ENCODE measurements around the gene FLT4. TPM values are rescaled to one million over a fixed set of nuclear protein-coding genes. Genes with fewer than 3 reads are reported as not detected.
"Not testable (repeated sequence)": the region's sequence is repeated elsewhere in the genome, so short reads cannot be mapped to it uniquely, and the experiment has no call there.

FLT4 gene
- total RNA-seq, 1 donor from 2014 or later: 7.2 TPM

DNA sequence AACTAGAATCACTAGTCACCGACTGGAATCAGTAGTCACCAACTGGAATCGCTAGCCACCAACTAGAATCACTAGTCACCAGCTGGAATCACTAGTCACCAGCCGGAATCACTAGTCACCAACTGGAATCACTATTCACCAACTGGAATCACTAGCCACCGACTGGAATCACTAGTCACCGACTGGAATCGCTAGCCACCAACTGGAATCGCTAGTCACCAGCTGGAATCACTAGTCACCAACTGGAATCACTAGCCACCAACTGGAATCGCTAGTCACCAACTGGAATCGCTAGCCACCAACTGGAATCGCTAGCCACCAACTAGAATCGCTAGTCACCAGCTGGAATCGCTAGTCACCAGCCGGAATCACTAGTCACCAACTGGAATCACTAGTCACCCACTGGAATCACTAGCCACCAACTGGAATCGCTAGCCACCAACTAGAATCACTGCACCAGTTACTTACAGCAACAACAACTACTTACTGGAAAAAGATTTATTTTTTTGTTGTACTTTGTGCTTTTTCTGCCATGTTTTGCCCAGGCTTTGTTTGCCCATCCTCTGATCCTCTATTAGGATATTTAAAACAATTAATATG is 25.7 kb upstream of the FLT4 start:
- H3K27me3 ChIP-seq (ENCODE audit: insufficient read depth, low read length): peaks cover 16% of the 10 kb centered on the region
- H3K9me3 ChIP-seq (ENCODE audit: insufficient read depth, low read depth, low read length): no peaks in the 10 kb centered on the region

DNA sequence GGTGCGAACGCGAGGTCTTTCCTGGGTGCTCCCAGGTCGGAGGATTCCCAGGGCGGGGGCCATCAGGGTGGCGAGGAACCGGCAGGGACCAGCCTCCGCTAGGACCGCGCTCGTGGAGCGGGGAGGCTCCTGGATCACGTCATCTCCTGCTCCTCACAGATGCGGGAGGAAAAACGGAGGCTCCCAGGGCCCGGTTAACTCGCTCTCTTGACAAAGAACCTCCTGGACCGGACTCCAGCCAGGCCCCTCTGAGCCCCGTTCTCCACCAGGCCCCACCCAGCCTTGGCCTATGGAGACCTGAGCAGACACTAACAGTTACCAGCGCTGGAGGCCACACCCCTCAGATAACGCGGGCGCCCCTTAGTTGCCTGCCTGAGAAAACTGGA is 24.7 kb upstream of the FLT4 start:
- H3K36me3 Mint-ChIP-seq (ENCODE audit: low read depth, unreplicated experiment); H3K36me3 ChIP-seq (ENCODE audit: insufficient read depth, low read length); H3K9me3 ChIP-seq (ENCODE audit: insufficient read depth, low read depth, low read length); FAIRE-seq; H2AFZ ChIP-seq (ENCODE audit: low read depth, low read length); H3K4me2 ChIP-seq (ENCODE audit: low read length); H3K9me3 Mint-ChIP-seq (ENCODE audit: unreplicated experiment); H3K27ac ChIP-seq (ENCODE audit: low read depth, low read length); H3K4me3 Mint-ChIP-seq (ENCODE audit: unreplicated experiment); H4K20me1 ChIP-seq (ENCODE audit: insufficient read depth, low read length); H3K27ac Mint-ChIP-seq (ENCODE audit: unreplicated experiment); H3K9ac ChIP-seq (ENCODE audit: low read length); H3K79me2 ChIP-seq (ENCODE audit: insufficient read depth, low read length); DNase-seq (ENCODE audit: low read depth); H3K4me3 ChIP-seq (ENCODE audit: insufficient read depth, low read depth, low read length); H3K4me1 Mint-ChIP-seq (ENCODE audit: low read depth, unreplicated experiment); H3K4me1 ChIP-seq (ENCODE audit: insufficient read depth, low read length): not testable (repeated sequence)
- H3K27me3 ChIP-seq (ENCODE audit: insufficient read depth, low read length): peaks cover 16% of the 10 kb centered on the region
- H3K27me3 Mint-ChIP-seq (ENCODE audit: low read depth, unreplicated experiment): peaks cover 34% of the 10 kb centered on the region

More for the DNA sequence above, 25.7 kb upstream of the FLT4 start:
- FAIRE-seq: no peak
- no peak overlapping the region for H3K27ac ChIP-seq (ENCODE audit: low read depth, low read length)
- TF ChIP-seq, protein P1, sequence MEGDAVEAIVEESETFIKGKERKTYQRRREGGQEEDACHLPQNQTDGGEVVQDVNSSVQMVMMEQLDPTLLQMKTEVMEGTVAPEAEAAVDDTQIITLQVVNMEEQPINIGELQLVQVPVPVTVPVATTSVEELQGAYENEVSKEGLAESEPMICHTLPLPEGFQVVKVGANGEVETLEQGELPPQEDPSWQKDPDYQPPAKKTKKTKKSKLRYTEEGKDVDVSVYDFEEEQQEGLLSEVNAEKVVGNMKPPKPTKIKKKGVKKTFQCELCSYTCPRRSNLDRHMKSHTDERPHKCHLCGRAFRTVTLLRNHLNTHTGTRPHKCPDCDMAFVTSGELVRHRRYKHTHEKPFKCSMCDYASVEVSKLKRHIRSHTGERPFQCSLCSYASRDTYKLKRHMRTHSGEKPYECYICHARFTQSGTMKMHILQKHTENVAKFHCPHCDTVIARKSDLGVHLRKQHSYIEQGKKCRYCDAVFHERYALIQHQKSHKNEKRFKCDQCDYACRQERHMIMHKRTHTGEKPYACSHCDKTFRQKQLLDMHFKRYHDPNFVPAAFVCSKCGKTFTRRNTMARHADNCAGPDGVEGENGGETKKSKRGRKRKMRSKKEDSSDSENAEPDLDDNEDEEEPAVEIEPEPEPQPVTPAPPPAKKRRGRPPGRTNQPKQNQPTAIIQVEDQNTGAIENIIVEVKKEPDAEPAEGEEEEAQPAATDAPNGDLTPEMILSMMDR (IDR thresholded peaks at IDR 0.05; ENCODE audit: insufficient read depth, low read depth, low read length): no peak
- no peak for TF ChIP-seq EZH2 (IDR thresholded peaks at IDR 0.05; ENCODE audit: insufficient read depth, low read length)
- H2AFZ ChIP-seq (ENCODE audit: low read depth, low read length): no peak overlapping the region
- H3K4me1 Mint-ChIP-seq (ENCODE audit: low read depth, unreplicated experiment): no peaks in the 10 kb centered on the region
- H3K4me2 ChIP-seq (ENCODE audit: low read length): no peak overlapping the region
- peaks cover 1% of the 10 kb centered on the region for H3K9me3 Mint-ChIP-seq (ENCODE audit: unreplicated experiment)
- no peaks in the 10 kb centered on the region for H4K20me1 ChIP-seq (ENCODE audit: insufficient read depth, low read length)
- H3K27ac Mint-ChIP-seq (ENCODE audit: unreplicated experiment): no peak overlapping the region
- H3K9ac ChIP-seq (ENCODE audit: low read length): no peak overlapping the region
- no peak for DNase-seq (ENCODE audit: low read depth)
- no peak overlapping the region for H3K4me3 Mint-ChIP-seq (ENCODE audit: unreplicated experiment)
- no peaks in the 10 kb centered on the region for H3K4me1 ChIP-seq (ENCODE audit: insufficient read depth, low read length)
- H3K36me3 ChIP-seq (ENCODE audit: insufficient read depth, low read length): no peaks in the 10 kb centered on the region
- H3K4me3 ChIP-seq (ENCODE audit: insufficient read depth, low read depth, low read length): no peak overlapping the region
- peaks cover 32% of the 10 kb centered on the region for H3K27me3 Mint-ChIP-seq (ENCODE audit: low read depth, unreplicated experiment)
- H3K79me2 ChIP-seq (ENCODE audit: insufficient read depth, low read length): no peaks in the 10 kb centered on the region
- no peaks in the 10 kb centered on the region for H3K36me3 Mint-ChIP-seq (ENCODE audit: low read depth, unreplicated experiment)

DNA sequence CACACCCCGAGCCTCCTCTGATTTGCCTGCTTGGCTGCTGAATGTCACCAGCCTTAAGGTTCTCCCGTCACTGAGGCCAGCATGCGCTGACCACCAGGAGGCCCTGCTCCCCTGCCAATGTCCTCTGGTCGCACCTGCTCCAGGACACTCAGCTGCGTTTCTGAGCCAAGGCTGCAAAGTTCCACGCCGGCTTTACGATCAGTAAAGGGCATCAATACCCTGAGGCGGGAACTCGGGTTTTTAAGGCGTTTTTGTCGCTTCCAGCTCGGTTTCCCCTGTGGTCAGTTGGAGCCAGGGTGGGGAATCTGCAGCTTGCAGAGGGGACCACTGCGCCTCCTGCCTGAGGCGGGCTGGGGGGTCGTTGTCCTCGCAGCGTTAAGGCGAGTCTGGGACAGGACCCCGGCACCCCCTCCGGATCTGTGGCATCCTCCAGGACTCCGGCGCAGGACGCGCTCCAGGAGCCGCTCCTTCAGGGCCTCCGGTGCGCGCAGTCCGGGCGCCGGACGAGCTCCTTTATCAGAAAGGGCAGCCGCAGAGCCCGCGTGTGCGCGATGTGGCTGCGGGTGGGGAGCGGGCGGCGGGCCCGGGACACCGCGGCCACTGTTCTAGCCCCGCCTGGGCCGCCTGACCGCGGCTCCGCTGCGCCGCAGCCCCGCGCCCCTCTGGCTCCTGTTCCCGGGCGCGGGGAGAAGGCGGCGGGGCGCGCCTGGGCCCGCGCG is 24.1 kb upstream of the FLT4 start:
- no peak overlapping the region for H3K9ac ChIP-seq (ENCODE audit: low read length)
- H2AFZ ChIP-seq (ENCODE audit: low read depth, low read length): no peak overlapping the region
- H3K36me3 ChIP-seq (ENCODE audit: insufficient read depth, low read length): no peaks in the 10 kb centered on the region
- peaks cover 37% of the 10 kb centered on the region for H3K27me3 Mint-ChIP-seq (ENCODE audit: low read depth, unreplicated experiment)
- peak overlapping the region; percentile 64 for H3K4me3 Mint-ChIP-seq (ENCODE audit: unreplicated experiment)
- FAIRE-seq: no peak
- no peaks in the 10 kb centered on the region for H3K9me3 Mint-ChIP-seq (ENCODE audit: unreplicated experiment)
- no peak for DNase-seq (ENCODE audit: low read depth)
- H3K4me1 ChIP-seq (ENCODE audit: insufficient read depth, low read length): no peaks in the 10 kb centered on the region
- no peak overlapping the region for H3K27ac Mint-ChIP-seq (ENCODE audit: unreplicated experiment)
- no peaks in the 10 kb centered on the region for H3K36me3 Mint-ChIP-seq (ENCODE audit: low read depth, unreplicated experiment)
- no peaks in the 10 kb centered on the region for H3K9me3 ChIP-seq (ENCODE audit: insufficient read depth, low read depth, low read length)
- TF ChIP-seq, protein P1 (IDR thresholded peaks at IDR 0.05; ENCODE audit: insufficient read depth, low read depth, low read length): no peak
- peak; percentile 72 for TF ChIP-seq EZH2 (IDR thresholded peaks at IDR 0.05; ENCODE audit: insufficient read depth, low read length)
- no peak overlapping the region for H3K4me3 ChIP-seq (ENCODE audit: insufficient read depth, low read depth, low read length)
- peaks cover 16% of the 10 kb centered on the region for H3K27me3 ChIP-seq (ENCODE audit: insufficient read depth, low read length)
- no peaks in the 10 kb centered on the region for H3K79me2 ChIP-seq (ENCODE audit: insufficient read depth, low read length)
- no peak overlapping the region for H3K27ac ChIP-seq (ENCODE audit: low read depth, low read length)
- no peaks in the 10 kb centered on the region for H4K20me1 ChIP-seq (ENCODE audit: insufficient read depth, low read length)
- H3K4me1 Mint-ChIP-seq (ENCODE audit: low read depth, unreplicated experiment): no peaks in the 10 kb centered on the region
- no peak overlapping the region for H3K4me2 ChIP-seq (ENCODE audit: low read length)

DNA sequence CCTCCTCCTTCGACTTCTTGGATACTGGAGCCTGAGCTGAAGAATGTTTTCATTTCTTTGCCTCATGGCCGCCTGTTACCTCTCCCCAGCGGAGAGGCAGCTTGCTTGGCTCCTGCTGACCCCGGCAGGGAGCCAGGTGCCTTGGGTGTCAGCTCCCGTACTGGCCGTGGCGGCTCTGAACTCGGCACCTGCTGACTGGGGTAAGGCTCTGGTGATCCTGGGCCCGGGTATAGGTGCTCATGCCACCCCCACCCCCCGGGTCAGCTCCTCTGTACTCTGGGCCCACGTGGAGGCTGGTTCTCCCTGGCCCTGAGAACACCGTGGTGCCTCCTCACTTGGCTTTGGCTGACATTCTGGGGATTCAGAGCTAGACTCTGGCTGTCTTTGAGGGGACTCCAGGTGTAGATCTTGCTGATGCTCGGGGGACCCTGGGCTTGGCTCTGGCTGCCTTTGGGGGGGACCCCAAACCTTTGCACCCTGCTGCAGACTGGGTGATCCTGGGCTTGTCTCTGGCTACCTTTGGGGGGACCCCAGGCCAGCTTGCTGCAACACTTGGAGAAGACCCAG is 22.6 kb upstream of the FLT4 start:
- H3K9me3 Mint-ChIP-seq (ENCODE audit: unreplicated experiment); H3K4me3 ChIP-seq (ENCODE audit: insufficient read depth, low read depth, low read length); H3K36me3 Mint-ChIP-seq (ENCODE audit: low read depth, unreplicated experiment); H3K9me3 ChIP-seq (ENCODE audit: insufficient read depth, low read depth, low read length); H4K20me1 ChIP-seq (ENCODE audit: insufficient read depth, low read length); H3K9ac ChIP-seq (ENCODE audit: low read length); H3K4me3 Mint-ChIP-seq (ENCODE audit: unreplicated experiment); H3K36me3 ChIP-seq (ENCODE audit: insufficient read depth, low read length); DNase-seq (ENCODE audit: low read depth); H3K4me1 ChIP-seq (ENCODE audit: insufficient read depth, low read length); H3K4me2 ChIP-seq (ENCODE audit: low read length); H3K27ac ChIP-seq (ENCODE audit: low read depth, low read length); H2AFZ ChIP-seq (ENCODE audit: low read depth, low read length); H3K4me1 Mint-ChIP-seq (ENCODE audit: low read depth, unreplicated experiment); FAIRE-seq; H3K79me2 ChIP-seq (ENCODE audit: insufficient read depth, low read length); H3K27ac Mint-ChIP-seq (ENCODE audit: unreplicated experiment): not testable (repeated sequence)
- peaks cover 16% of the 10 kb centered on the region for H3K27me3 ChIP-seq (ENCODE audit: insufficient read depth, low read length)
- H3K27me3 Mint-ChIP-seq (ENCODE audit: low read depth, unreplicated experiment): peaks cover 39% of the 10 kb centered on the region

Data from astrocyte (in vitro differentiated cells and primary cell).